Gastroesophageal sphincter (tissue), 4 donors: ENCODE data around the gene ANKRD40. TPM values are rescaled to one million over a fixed set of nuclear protein-coding genes. Genes with fewer than 3 reads are reported as not detected.

ENCODE experiments used
- ATAC-seq: fragments of 150-250 bp; one replicate; pipeline ENCODE4 v1.9.1; 2016; ENCODE audit warnings: mild to moderate bottlenecking, moderate library complexity
- H3K27ac ChIP-seq, 4 donors: fragments of 200-600 bp; sonication (generic) in 3 of 4; 1 replicate in 3 of 4; 2 replicates in 1 of 4; pipeline ENCODE4 v1.5.1; 2016 to 2019
- H3K27me3 ChIP-seq: fragments of 200-600 bp; sonication (generic); one replicate; pipeline ENCODE4 v1.5.1; 2019
- H3K36me3 ChIP-seq, 2 donors: fragments of 200-600 bp; sonication (generic); one replicate each; pipeline ENCODE4 v1.5.1; 2019; ENCODE audit warnings: control low read depth in 1 of 2
- H3K4me1 ChIP-seq, 3 donors: fragments of 200-600 bp; sonication (generic); 1 replicate in 2 of 3; 2 replicates in 1 of 3; pipeline ENCODE4 v1.5.1; 2016 to 2019; ENCODE audit warnings: control low read depth in 2 of 3
- H3K4me3 ChIP-seq, 2 donors: fragments of 200-600 bp; sonication (generic); one replicate each; pipeline ENCODE4 v1.5.1; 2019; ENCODE audit warnings: mild to moderate bottlenecking in 1 of 2, moderate library complexity in 1 of 2
- H3K9me3 ChIP-seq, 3 donors: fragments of 200-600 bp; sonication (generic); one replicate each; pipeline ENCODE4 v1.5.1; 2017 to 2019; ENCODE audit warnings: control low read depth in 2 of 3
- CTCF ChIP-seq, 4 experiments: fragments of 200-600 bp in 2 of 4; fragments of 450-650 bp in 2 of 4; sonication (generic) in 1 of 4; IDR thresholded peaks; one replicate each; pipeline ENCODE4 v1.5.1; 2017 to 2019; ENCODE audit warnings: antibody characterized with exemption in 4 of 4, mild to moderate bottlenecking in 2 of 4, moderate library complexity in 2 of 4
- EP300 ChIP-seq: sonication (generic); formaldehyde crosslinking; IDR thresholded peaks from one replicate; pipeline ENCODE4 v1.6.1; 2017; ENCODE audit warnings: antibody characterized with exemption, mild to moderate bottlenecking
- POLR2A ChIP-seq, 2 donors: fragments of 450-650 bp; IDR thresholded peaks; one replicate each; pipeline ENCODE4 v1.6.1; 2017; ENCODE audit warnings: antibody characterized with exemption in 2 of 2, mild to moderate bottlenecking in 2 of 2, moderate library complexity in 1 of 2
- POLR2AphosphoS5 ChIP-seq: sonication (generic); formaldehyde crosslinking; IDR thresholded peaks from one replicate; pipeline ENCODE4 v1.6.1; 2017; ENCODE audit warnings: antibody characterized with exemption
- WGBS, 2 donors: methylation state at CpG; one replicate each; pipeline ENCODE4 v1.1.5; 2018; ENCODE audit warnings: low coverage in 1 of 2; 5-methylcytosine and 5-hydroxymethylcytosine counted together
- total RNA-seq, 4 donors: library from RNA; depleted of rRNA; stranded (reverse); fragments of >200 nt; gene quantifications; one replicate each; pipeline ENCODE4 v1.1.0, GENCODE V29; 2016

Gene ANKRD40
- total RNA-seq = 100 to 1,000 TPM in 1 of 4 donors, 10 to 100 TPM in 3; 65.8 to 125 (median 89.2) TPM

GRCh38 chr17:50707289-50708049, at the start of gene ANKRD40:
Gene ANKRD40 (minus strand): TSS chr17:50707914. CDS start chr17:50707654, 260 bp downstream.
- H3K27me3 ChIP-seq = no peaks in the 10 kb centered on the region
- peak within 1 kb of the TSS; percentile 55 to 79 for H3K4me3 ChIP-seq
- H3K27ac ChIP-seq = peak within 1 kb of the TSS; percentile 90 to 95 (median 94)
- peaks cover 0 to 18% of the 10 kb centered on the region in 2 donors for H3K36me3 ChIP-seq
- peaks cover 9 to 71% (median 21%) of the 10 kb centered on the region in 3 donors for H3K4me1 ChIP-seq
- H3K9me3 ChIP-seq = no peaks in the 10 kb centered on the region
- TF ChIP-seq POLR2AphosphoS5 (peak; percentile 86), POLR2A (IDR thresholded peaks at IDR 0.05) (peak; percentile 63 to 67), CTCF (IDR thresholded peaks at IDR 0.05) (peak in 1 of 4 experiments; percentile 13), EP300 (no peak)
- peak; percentile 95 for ATAC-seq
- 0% methylated on average over 1 to 12 of the region's 74 CpGs for WGBS, 2 donors

- TF ChIP-seq CTCF (IDR thresholded peaks at IDR 0.05) (no peak), EP300 (no peak), POLR2AphosphoS5 (no peak), POLR2A (IDR thresholded peaks at IDR 0.05) (no peak)
- WGBS, 2 donors = 38 to 72% methylated on average over 2 of the region's 2 CpGs
- H3K36me3 ChIP-seq = peaks cover 14 to 64% of the 10 kb centered on the region in 2 donors
These were observed 46.8 kb upstream of the ANKRD40 start for GRCh38 chr17:50754521-50754920.

GRCh38 chr17:50749245-50749644, 41.5 kb upstream of the ANKRD40 start:
- H3K36me3 ChIP-seq = peaks cover 34 to 99% of the 10 kb centered on the region in 2 donors

More at GRCh38 chr17:50754521-50754920, 46.8 kb upstream of the ANKRD40 start:
- Histone ChIP-seq H3K4me3 (no peak overlapping the region), H3K27me3 (no peaks in the 10 kb centered on the region), H3K27ac (no peak overlapping the region), H3K4me1 (peaks cover 0 to 8% (median 0%) of the 10 kb centered on the region in 3 donors), H3K9me3 (no peaks in the 10 kb centered on the region)
- no peak for ATAC-seq

GRCh38 chr17:50745631-50746030, 37.9 kb upstream of the ANKRD40 start:
- TF ChIP-seq POLR2AphosphoS5 (no peak), POLR2A (IDR thresholded peaks at IDR 0.05) (no peak), CTCF (IDR thresholded peaks at IDR 0.05) (no peak), EP300 (no peak)
- Histone ChIP-seq H3K4me3 (no peak overlapping the region), H3K4me1 (peaks cover 0 to 5% (median 0%) of the 10 kb centered on the region in 3 donors), H3K9me3 (no peaks in the 10 kb centered on the region), H3K27me3 (no peaks in the 10 kb centered on the region), H3K36me3 (peaks cover 32 to 100% of the 10 kb centered on the region in 2 donors), H3K27ac (no peak overlapping the region)
- ATAC-seq = no peak
- WGBS, 2 donors = 82 to 88% methylated on average over 5 to 12 of the region's 12 CpGs

More at GRCh38 chr17:50749245-50749644, 41.5 kb upstream of the ANKRD40 start:
- no peaks in the 10 kb centered on the region for H3K9me3 ChIP-seq
- H3K27ac ChIP-seq = no peak overlapping the region
- H3K4me3 ChIP-seq = no peak overlapping the region
- no peak for ATAC-seq
- H3K27me3 ChIP-seq = no peaks in the 10 kb centered on the region
- no peaks in the 10 kb centered on the region for H3K4me1 ChIP-seq
- TF ChIP-seq POLR2A (IDR thresholded peaks at IDR 0.05) (no peak), CTCF (IDR thresholded peaks at IDR 0.05) (no peak), EP300 (no peak), POLR2AphosphoS5 (no peak)
- WGBS, 2 donors = 75 to 78% methylated on average over 3 to 6 of the region's 6 CpGs
